ENCODE data around the gene RSPRY1. TPM values are rescaled to one million over a fixed set of nuclear protein-coding genes. Genes with fewer than 3 reads are reported as not detected.

The RSPRY1 gene
- total RNA-seq, 1 experiment from 2014 or later, result 24.9 TPM

GRCh38 chr16:57244767-57245471 lies 58.8 kb downstream of the RSPRY1 start, which contains the start of gene ARL2BP:
Gene ARL2BP, plus strand, starts transcription at chr16:57245259. Its CDS starts 109 bp downstream, at chr16:57245368.
- H3K4me1 ChIP-seq (ENCODE audit: control insufficient read depth in 1 of 2, insufficient read depth in 2 of 2, low read length in 2 of 2), result peaks cover 10 to 15% of the 10 kb centered on the region in 2 experiments
- peak within 1 kb of the TSS; percentile 85 for H3K4me2 ChIP-seq (ENCODE audit: low read length)
- H4K20me1 ChIP-seq (ENCODE audit: insufficient read depth), result no peaks in the 10 kb centered on the region
- ChIA-PET RAD21 (ENCODE audit: low non-redundant PET in 1 of 2, low total read pairs in 2 of 2, uncharacterized antibody in 2 of 2, unreplicated experiment in 2 of 2) (interaction anchor here in 1 of 2 experiments (0.9 kb wide), 1 partner anchor 281 kb away, joined by 3 read pairs; no protein-coding TSS in a partner anchor), POLR2A (interaction anchor here (1.0 to 2.0 kb wide), 3 partner anchors 11 to 55 kb away, joined by 3 to 6 read pairs (median 5); no protein-coding TSS in a partner anchor), CTCF (no interaction called here)
- intact Hi-C loops (cut with micrococcal nuclease), result loop anchor here (2.0 kb wide), 1 partner anchor 56 kb away; no protein-coding TSS in a partner anchor
- peaks cover 0 to 5% of the 10 kb centered on the region in 2 experiments; a peak in 1 of 4 replicates for H3K36me3 ChIP-seq (ENCODE audit: control insufficient read depth in 1 of 2, insufficient read depth in 2 of 2, low read length in 2 of 2)
- ATAC-seq, result peak; percentile 97
- peak; percentile 94 for DNase-seq (ENCODE audit: low read depth, low spot score)
- H3K9ac ChIP-seq (ENCODE audit: low read length), result peak within 1 kb of the TSS; percentile 83
- H2AFZ ChIP-seq (ENCODE audit: low read depth, low read length, poor library complexity, severe bottlenecking), result no peak within 1 kb of the TSS
- no peaks in the 10 kb centered on the region for H3K9me3 ChIP-seq (ENCODE audit: control insufficient read depth in 1 of 2, insufficient read depth in 1 of 2, low read depth in 1 of 2, low read length in 2 of 2)
- BruUV-seq (replicated peaks), result no TSS peak
- no peaks in the 10 kb centered on the region for H3K27me3 ChIP-seq (ENCODE audit: insufficient read depth, low read length)
- TF ChIP-seq, protein P1, sequence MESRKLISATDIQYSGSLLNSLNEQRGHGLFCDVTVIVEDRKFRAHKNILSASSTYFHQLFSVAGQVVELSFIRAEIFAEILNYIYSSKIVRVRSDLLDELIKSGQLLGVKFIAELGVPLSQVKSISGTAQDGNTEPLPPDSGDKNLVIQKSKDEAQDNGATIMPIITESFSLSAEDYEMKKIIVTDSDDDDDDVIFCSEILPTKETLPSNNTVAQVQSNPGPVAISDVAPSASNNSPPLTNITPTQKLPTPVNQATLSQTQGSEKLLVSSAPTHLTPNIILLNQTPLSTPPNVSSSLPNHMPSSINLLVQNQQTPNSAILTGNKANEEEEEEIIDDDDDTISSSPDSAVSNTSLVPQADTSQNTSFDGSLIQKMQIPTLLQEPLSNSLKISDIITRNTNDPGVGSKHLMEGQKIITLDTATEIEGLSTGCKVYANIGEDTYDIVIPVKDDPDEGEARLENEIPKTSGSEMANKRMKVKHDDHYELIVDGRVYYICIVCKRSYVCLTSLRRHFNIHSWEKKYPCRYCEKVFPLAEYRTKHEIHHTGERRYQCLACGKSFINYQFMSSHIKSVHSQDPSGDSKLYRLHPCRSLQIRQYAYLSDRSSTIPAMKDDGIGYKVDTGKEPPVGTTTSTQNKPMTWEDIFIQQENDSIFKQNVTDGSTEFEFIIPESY (IDR thresholded peaks at IDR 0.05; ENCODE audit: extremely low read depth, insufficient replicate concordance, low read length), result no peak
- TF ChIP-seq TCF7L2 (IDR thresholded peaks at IDR 0.05; ENCODE audit: borderline replicate concordance, extremely low read depth, insufficient read depth, insufficient read length), result peak; percentile 35
- TF ChIP-seq POLR2AphosphoS5 (IDR thresholded peaks at IDR 0.05; ENCODE audit: low read depth, low read length), result peak; percentile 89
- TF ChIP-seq CTCF (IDR thresholded peaks at IDR 0.05 in 2 of 3, conservative IDR thresholded peaks at IDR 0.05 in 1 of 3; ENCODE audit: borderline replicate concordance in 1 of 3, insufficient read depth in 1 of 3, low read depth in 2 of 3, low read length in 2 of 3), result peak in 1 of 3 experiments; percentile 26; a peak in 1 of 6 replicates
- peak; percentile 72 for TF ChIP-seq POLR2A (IDR thresholded peaks at IDR 0.05; ENCODE audit: borderline replicate concordance, extremely low read depth, insufficient read depth, insufficient read length)
- no peak for TF ChIP-seq ZNF274 (IDR thresholded peaks at IDR 0.05; ENCODE audit: low read depth, low read length)
- TF ChIP-seq EZH2phosphoT487 (IDR thresholded peaks at IDR 0.05; ENCODE audit: borderline replicate concordance), result no peak
- TF ChIP-seq ZFX (IDR thresholded peaks at IDR 0.05), result peak; percentile 98
- no peak for TF ChIP-seq FOSL1 (IDR thresholded peaks at IDR 0.05; ENCODE audit: low read depth)
- TF ChIP-seq, protein P2, sequence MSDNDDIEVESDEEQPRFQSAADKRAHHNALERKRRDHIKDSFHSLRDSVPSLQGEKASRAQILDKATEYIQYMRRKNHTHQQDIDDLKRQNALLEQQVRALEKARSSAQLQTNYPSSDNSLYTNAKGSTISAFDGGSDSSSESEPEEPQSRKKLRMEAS (IDR thresholded peaks at IDR 0.05), result peak; percentile 90
- no peak for TF ChIP-seq CEBPB (IDR thresholded peaks at IDR 0.05; ENCODE audit: low read depth)
- 0 out of 2 replicates have a peak, but pooled peaks have one; percentile 52 for TF ChIP-seq SRF (IDR thresholded peaks at IDR 0.05; ENCODE audit: low read depth)
- TF ChIP-seq ELF1 (IDR thresholded peaks at IDR 0.05; ENCODE audit: borderline replicate concordance, low read depth), result peak; percentile 66
- peak; percentile 77 for TF ChIP-seq SP1 (IDR thresholded peaks at IDR 0.05; ENCODE audit: low read depth)
- TF ChIP-seq CBX3 (IDR thresholded peaks at IDR 0.05; ENCODE audit: low read depth), result peak; percentile 50; the same call in 1 of the 2 replicates
- peak; percentile 15 for TF ChIP-seq YY1 (IDR thresholded peaks at IDR 0.05; ENCODE audit: extremely low read depth, insufficient replicate concordance, low read depth, low read length)
- peak; percentile 86 for TF ChIP-seq SIN3A (IDR thresholded peaks at IDR 0.05; ENCODE audit: low read depth)
- peak within 1 kb of the TSS; percentile 80 for H3K27ac ChIP-seq (ENCODE audit: low read depth, low read length)
- peak within 1 kb of the TSS; percentile 67 to 82 for H3K4me3 ChIP-seq (replicated peaks in 1 of 2; ENCODE audit: low read depth in 1 of 2, low read length in 2 of 2)
- no peaks in the 10 kb centered on the region for H3K9me2 ChIP-seq (ENCODE audit: insufficient read depth)
- H3K79me2 ChIP-seq (ENCODE audit: insufficient read depth, low read length), result peaks cover 5% of the 10 kb centered on the region; the same call in 1 of the 2 replicates

Measured in HCT116 (cell line).